OCI-M2 (cell line): ENCODE measurements around the gene FBXL15.
"Not testable (repeated sequence)": the region's sequence is repeated elsewhere in the genome, so short reads cannot be mapped to it uniquely, and the experiment has no call there.

Source experiments
- DNase-seq: peaks from one replicate; lab custom pipeline; 2025; ENCODE audit not compliant: unreplicated experiment; lab: John Stamatoyannopoulos, UW

Gene FBXL15

GRCh38 chr10:102452672-102453340 is 32.2 kb downstream of the FBXL15 start:
- DNase-seq = no peak

- no peak for DNase-seq
Measured at GRCh38 chr10:102453502-102453901, 32.9 kb downstream of the FBXL15 start.

GRCh38 chr10:102454662-102455487 is 34.2 kb downstream of the FBXL15 start:
- not testable (repeated sequence) for DNase-seq

GRCh38 chr10:102455893-102456471 is 35.3 kb downstream of the FBXL15 start:
- DNase-seq = no peak

GRCh38 chr10:102457591-102458150 is 37.0 kb downstream of the FBXL15 start:
- DNase-seq = no peak

- no peak for DNase-seq
Measured at GRCh38 chr10:102458656-102459055, 38.0 kb downstream of the FBXL15 start.

DNA sequence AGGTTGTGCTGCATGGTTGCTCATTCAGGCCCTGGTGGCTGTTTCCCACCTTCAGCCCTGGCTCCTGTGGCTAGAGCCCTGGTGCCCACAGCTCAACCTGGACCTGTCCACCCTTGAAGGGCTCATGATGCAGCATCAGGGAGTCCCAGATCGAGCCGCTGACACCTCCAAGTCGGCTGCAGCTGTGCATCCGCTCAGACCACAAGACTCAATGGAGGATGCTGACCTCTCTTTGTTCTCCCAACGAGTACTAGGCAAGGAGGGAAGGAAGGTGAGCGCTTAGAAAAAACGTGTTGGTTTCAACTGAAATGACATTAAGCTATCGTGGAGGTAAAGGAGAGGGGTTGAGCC is 40.2 kb downstream of the FBXL15 start:
- DNase-seq = no peak

- peak; percentile 67 for DNase-seq
Measured at GRCh38 chr10:102461187-102462054, 40.8 kb downstream of the FBXL15 start.

DNA sequence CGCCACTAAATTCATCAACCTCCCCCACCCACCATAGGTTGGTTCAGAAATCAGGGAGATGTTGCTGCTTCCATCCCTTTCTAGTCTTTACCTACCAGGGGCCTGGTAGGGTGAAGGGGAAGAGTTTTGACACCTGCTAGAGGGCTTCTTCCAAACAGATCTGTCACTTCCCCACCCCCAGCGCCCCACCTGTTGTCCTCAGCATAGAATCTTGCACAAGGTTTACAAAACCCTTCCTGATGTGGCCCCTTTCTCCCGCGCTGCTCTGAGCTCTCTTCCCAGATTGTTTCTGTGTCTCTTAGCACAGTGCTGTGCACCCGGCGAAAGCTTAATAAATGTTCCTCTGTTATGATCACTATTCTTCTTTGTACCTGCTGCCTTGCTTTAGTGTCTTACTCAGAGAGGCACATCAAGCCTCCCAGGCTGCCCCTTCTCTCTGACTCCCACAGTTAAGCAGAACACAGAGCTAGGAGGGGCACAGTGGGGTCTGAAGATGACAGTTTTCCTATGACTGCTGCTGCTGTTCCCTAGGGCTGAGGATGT is 41.9 kb downstream of the FBXL15 start:
- DNase-seq = no peak

DNA sequence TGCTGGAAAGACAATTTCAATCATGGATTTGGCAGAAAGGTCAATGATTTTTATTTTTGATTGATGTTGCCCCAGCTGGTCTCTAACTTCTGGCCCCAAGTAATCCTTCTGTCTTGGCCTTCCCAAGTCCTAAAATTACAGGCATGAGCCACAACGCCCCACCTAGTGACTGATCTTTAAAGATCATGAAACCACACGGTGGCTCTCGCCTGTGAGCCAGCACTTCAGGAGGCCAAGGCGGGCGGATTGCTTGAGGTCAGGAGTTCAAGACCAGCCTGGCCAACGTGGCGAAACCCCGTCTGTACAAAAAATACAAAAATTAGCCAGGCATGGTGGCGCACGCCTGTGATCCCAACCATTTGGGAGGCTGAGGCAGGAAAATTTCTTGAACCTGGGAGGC is 43.3 kb downstream of the FBXL15 start:
- no peak for DNase-seq

- no peak for DNase-seq
Measured at GRCh38 chr10:102465466-102465865, 44.8 kb downstream of the FBXL15 start.

- no peak for DNase-seq
Measured at GRCh38 chr10:102467318-102467717, 46.7 kb downstream of the FBXL15 start.

GRCh38 chr10:102467971-102468438 is 47.4 kb downstream of the FBXL15 start:
- no peak for DNase-seq

DNA sequence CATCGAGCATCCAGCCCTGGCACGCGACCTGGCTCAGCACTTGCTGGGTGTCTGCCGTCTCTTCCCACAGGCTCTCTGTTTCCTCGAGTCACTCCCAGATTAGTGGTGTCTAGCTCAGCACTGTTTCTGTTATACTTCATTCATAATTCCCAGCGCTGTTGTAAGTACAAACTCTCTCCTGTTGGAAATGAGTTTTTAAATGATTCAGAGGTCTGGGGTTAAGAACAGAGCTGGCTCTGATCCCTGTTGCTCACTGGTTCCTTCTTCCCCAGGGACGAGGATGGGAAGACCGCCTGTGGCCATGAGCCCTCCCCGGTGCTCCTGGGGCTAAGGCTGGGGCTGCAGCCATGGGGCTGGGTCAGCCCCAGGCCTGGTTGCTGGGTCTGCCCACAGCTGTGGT is 48.0 kb downstream of the FBXL15 start:
- DNase-seq = no peak

DNA sequence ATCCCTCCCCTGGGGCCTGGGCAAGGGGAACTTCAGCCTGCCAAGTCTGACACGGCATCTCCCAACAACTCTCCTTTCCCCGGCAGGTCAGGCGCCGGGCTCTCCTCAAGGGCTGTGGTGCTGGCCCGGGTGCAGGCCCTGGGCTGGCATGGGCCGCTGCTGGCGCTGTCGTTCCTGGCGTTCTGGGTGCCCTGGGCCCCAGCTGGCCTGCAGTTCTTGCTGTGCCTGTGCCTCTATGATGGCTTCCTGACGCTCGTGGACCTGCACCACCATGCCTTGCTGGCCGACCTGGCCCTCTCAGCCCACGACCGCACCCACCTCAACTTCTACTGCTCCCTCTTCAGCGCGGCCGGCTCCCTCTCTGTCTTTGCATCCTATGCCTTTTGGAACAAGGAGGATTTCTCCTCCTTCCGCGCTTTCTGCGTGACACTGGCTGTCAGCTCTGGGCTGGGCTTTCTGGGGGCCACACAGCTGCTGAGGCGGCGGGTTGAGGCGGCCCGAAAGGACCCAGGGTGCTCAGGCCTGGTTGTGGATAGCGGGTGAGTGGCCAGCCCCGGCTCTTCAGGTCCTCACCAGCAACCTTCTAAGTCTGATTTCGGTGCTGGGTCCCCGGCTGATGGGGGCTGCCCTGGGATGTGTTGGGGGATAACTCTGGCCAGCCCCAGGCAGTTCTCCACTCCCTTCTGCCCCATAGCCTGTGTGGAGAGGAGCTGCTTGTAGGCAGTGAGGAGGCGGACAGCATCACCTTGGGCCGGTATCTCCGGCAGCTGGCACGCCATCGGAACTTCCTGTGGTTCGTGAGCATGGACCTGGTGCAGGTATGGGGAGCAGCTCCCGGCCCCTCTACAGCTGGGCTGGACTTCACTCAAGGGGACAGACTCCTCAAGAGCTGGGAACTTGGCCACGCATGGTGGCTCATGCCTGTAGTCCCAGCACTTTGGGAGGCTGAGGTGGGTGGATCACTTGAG is 50.2 kb downstream of the FBXL15 start:
- no peak for DNase-seq
